GM04503 (cell line): ENCODE data around the gene SSH3.

Experiments used
- DNase-seq: peaks from one replicate; pipeline ENCODE4 v3.0.0-alpha.2; 2012; ENCODE audit warnings: low read depth

The SSH3 gene

GRCh38 chr11:67280341-67280787, 23.0 kb upstream of the SSH3 start:
- DNase-seq, result no peak

GRCh38 chr11:67280788-67281551, 22.4 kb upstream of the SSH3 start:
- no peak for DNase-seq

GRCh38 chr11:67281552-67282150, 21.7 kb upstream of the SSH3 start:
- DNase-seq, result no peak

- DNase-seq, result no peak
These were observed 21.0 kb upstream of the SSH3 start for GRCh38 chr11:67282155-67282875.

- no peak for DNase-seq
These were observed 20.4 kb upstream of the SSH3 start for GRCh38 chr11:67282876-67283371.

- no peak for DNase-seq
These were observed 19.8 kb upstream of the SSH3 start for GRCh38 chr11:67283481-67283963.

- DNase-seq, result no peak
These were observed 18.4 kb upstream of the SSH3 start for GRCh38 chr11:67284811-67285540.

GRCh38 chr11:67285541-67286498, 17.5 kb upstream of the SSH3 start:
- no peak for DNase-seq

- DNase-seq, result no peak
These were observed 16.6 kb upstream of the SSH3 start for GRCh38 chr11:67286621-67287333.

GRCh38 chr11:67287355-67288197, 15.8 kb upstream of the SSH3 start:
- no peak for DNase-seq

GRCh38 chr11:67288198-67288451, 15.2 kb upstream of the SSH3 start:
- no peak for DNase-seq

GRCh38 chr11:67288452-67289225, 14.7 kb upstream of the SSH3 start:
- DNase-seq, result peak; percentile 45

- DNase-seq, result no peak
These were observed 14.1 kb upstream of the SSH3 start, which contains the start of gene ANKRD13D for GRCh38 chr11:67289226-67289650. Gene ANKRD13D (plus strand): TSS chr11:67289303. CDS start chr11:67289461, 158 bp downstream.

GRCh38 chr11:67289651-67290479, 13.5 kb upstream of the SSH3 start:
- DNase-seq, result no peak

GRCh38 chr11:67290801-67291200, 12.5 kb upstream of the SSH3 start:
- DNase-seq, result peak; percentile 45

- DNase-seq, result no peak
These were observed 11.6 kb upstream of the SSH3 start for GRCh38 chr11:67291481-67292381.

GRCh38 chr11:67292671-67293070, 10.7 kb upstream of the SSH3 start:
- DNase-seq, result no peak
